Choroid plexus epithelial cell (primary cell): ENCODE measurements around the gene CCDC85A.
A peak's percentile ranks its signal among the peaks of the same experiment; 100 is the strongest.
"Not testable (repeated sequence)": the region's sequence is repeated elsewhere in the genome, so short reads cannot be mapped to it uniquely, and the experiment has no call there.

ENCODE experiments used
- DNase-seq: peaks from one replicate; pipeline ENCODE4 v3.0.0-alpha.2; 2010; ENCODE audit warnings: low read depth
- H3K4me3 ChIP-seq: 2 replicates; pipeline ENCODE4 v1.5.1; 2011; ENCODE audit warnings: low read depth, mild to moderate bottlenecking, control low read depth, low read length, moderate library complexity
- TF ChIP-seq, protein P1 (sequence below): conservative IDR thresholded peaks from 2 replicates; pipeline ENCODE4 v1.5.1; 2011; ENCODE audit warnings: low read depth, mild to moderate bottlenecking, control low read depth, inconsistent platforms, low read length, moderate library complexity

CCDC85A gene

GRCh38 chr2:56183643-56184499 lies at the start of gene CCDC85A:
Gene CCDC85A (plus strand): TSS chr2:56183990. CDS start chr2:56184625, 635 bp downstream.
- peak within 1 kb of the TSS; percentile 61 for H3K4me3 ChIP-seq

GRCh38 chr2:56134861-56135260 lies 48.9 kb upstream of the CCDC85A start:
- no peak for DNase-seq
- TF ChIP-seq, protein P1, sequence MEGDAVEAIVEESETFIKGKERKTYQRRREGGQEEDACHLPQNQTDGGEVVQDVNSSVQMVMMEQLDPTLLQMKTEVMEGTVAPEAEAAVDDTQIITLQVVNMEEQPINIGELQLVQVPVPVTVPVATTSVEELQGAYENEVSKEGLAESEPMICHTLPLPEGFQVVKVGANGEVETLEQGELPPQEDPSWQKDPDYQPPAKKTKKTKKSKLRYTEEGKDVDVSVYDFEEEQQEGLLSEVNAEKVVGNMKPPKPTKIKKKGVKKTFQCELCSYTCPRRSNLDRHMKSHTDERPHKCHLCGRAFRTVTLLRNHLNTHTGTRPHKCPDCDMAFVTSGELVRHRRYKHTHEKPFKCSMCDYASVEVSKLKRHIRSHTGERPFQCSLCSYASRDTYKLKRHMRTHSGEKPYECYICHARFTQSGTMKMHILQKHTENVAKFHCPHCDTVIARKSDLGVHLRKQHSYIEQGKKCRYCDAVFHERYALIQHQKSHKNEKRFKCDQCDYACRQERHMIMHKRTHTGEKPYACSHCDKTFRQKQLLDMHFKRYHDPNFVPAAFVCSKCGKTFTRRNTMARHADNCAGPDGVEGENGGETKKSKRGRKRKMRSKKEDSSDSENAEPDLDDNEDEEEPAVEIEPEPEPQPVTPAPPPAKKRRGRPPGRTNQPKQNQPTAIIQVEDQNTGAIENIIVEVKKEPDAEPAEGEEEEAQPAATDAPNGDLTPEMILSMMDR = no peak
- H3K4me3 ChIP-seq = no peak overlapping the region

More at GRCh38 chr2:56183643-56184499, at the start of gene CCDC85A:
- peak; percentile 83 for DNase-seq
- TF ChIP-seq, protein P1 = peak; percentile 84

GRCh38 chr2:56142497-56143061 lies 41.2 kb upstream of the CCDC85A start:
- not testable (repeated sequence) for DNase-seq, H3K4me3 ChIP-seq

DNA sequence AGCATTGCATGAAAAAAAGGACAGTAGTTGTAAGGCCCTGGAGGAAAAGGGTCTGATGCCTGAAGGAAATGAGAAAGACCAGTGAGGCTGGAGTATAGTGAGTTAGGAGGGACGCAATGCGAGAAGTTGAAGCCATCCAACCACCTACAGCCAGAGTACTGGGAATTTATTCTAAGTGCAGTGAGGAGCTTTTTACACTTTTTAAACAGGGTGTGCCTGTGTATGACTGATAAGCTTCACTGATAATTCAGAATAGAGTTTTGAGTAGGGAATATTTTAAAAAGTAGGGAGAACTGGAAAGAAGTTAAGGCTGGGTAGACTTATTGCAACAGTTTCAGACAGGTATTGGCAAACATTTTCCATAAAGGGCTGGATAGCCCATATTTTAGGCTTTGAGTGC lies 35.9 kb upstream of the CCDC85A start:
- no peak overlapping the region for H3K4me3 ChIP-seq
- TF ChIP-seq, protein P1 = no peak
- DNase-seq = no peak

DNA sequence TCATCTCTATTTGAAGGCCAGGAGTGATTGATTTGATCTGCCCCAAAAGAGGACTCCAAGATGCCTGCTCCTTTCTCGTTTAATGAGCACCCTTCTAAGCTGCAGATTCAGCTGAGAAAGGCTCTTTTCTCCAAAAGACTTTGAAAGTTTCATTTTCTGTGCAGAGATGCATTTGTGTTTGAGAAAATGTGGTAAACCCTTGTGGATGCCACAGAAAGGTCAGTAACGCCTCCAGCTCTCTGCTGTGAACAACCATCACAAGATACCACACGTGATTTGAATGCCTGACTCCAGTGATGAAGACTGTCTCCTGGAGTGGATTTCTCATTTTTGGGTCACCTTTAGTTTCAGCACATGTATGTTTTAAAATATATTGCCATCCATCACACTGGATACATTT lies 35.0 kb upstream of the CCDC85A start:
- DNase-seq = peak; percentile 34
- H3K4me3 ChIP-seq = no peak overlapping the region
- TF ChIP-seq, protein P1 = no peak

DNA sequence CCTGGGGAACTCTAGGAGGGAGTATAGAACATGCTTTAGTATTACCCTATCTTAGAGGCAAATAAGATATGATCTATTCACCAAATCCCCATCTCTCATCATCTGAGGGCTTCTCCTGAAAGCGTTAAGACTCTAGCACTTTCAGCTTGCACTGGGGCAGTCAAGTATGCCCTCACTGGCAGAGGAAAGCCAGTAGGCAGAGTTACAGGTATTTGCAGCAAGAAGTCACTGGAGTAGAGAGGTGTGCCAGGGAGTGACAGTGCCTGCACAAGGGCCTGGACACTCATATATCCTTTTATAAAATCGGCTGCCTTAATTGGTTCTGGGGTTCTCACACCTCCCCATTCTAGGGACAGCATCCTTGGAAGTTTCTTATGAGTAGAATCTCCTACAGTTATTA lies 31.9 kb upstream of the CCDC85A start:
- TF ChIP-seq, protein P1 = no peak
- H3K4me3 ChIP-seq = no peak overlapping the region
- DNase-seq = no peak

GRCh38 chr2:56155188-56155587 lies 28.6 kb upstream of the CCDC85A start:
- no peak overlapping the region for H3K4me3 ChIP-seq
- no peak for DNase-seq
- TF ChIP-seq, protein P1 = no peak

DNA sequence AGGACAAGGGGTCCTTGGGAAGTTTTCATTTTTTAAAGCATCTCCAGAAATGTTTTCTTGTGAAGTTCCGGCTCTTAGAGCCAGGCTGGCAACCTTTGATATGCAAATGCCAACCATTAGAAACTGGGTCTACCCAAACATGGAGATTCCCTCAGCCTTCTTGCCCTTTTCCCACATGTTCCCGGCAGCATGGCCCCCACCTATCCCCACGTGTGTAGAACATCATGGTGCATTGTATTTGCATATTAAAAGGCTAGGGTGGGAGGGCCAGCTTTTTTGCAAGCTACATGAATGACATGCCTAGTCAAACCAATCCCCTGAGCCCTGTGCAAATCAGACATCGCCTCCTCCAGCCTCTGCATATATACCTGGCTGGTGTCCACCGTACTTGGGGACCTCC lies 23.9 kb upstream of the CCDC85A start:
- not testable (repeated sequence) for DNase-seq, H3K4me3 ChIP-seq
